Smooth muscle cell (in vitro differentiated cells): ENCODE results near the gene NR2F2. TPM values are rescaled to one million over a fixed set of nuclear protein-coding genes. Genes with fewer than 3 reads are reported as not detected.
A peak's percentile ranks its signal among the peaks of the same experiment; 100 is the strongest.

Source experiments
- DNase-seq: peaks from one replicate; lab custom pipeline; 2025; ENCODE audit not compliant: unreplicated experiment; lab: John Stamatoyannopoulos, UW
- H2AFZ ChIP-seq: fragments of 200-600 bp; sonication (generic); 2 replicates; pipeline ENCODE4 v1.6.0; 2016; ENCODE audit warnings: antibody characterized with exemption, low read depth, mild to moderate bottlenecking
- H3F3A ChIP-seq: fragments of 200-600 bp; sonication (generic); 2 replicates; pipeline ENCODE4 v1.6.0; 2017; ENCODE audit warnings: antibody characterized with exemption, low read depth
- H3K27ac ChIP-seq: fragments of 200-600 bp; sonication (generic); 2 replicates; pipeline ENCODE4 v1.5.1; 2016; ENCODE audit warnings: low read depth, mild to moderate bottlenecking
- H3K27me3 ChIP-seq: fragments of 200-600 bp; sonication (generic); 2 replicates; pipeline ENCODE4 v1.6.1; 2016; ENCODE audit warnings: low read depth, mild to moderate bottlenecking
- H3K36me3 ChIP-seq: fragments of 200-600 bp; sonication (generic); 2 replicates; pipeline ENCODE4 v1.5.1; 2016; ENCODE audit warnings: low read depth
- H3K4me1 ChIP-seq: fragments of 200-600 bp; sonication (generic); 2 replicates; pipeline ENCODE4 v1.5.1; 2016; ENCODE audit warnings: low read depth
- H3K4me2 ChIP-seq: fragments of 200-600 bp; sonication (generic); 2 replicates; pipeline ENCODE4 v1.6.0; 2016; ENCODE audit warnings: mild to moderate bottlenecking
- H3K4me3 ChIP-seq: fragments of 200-600 bp; sonication (generic); 2 replicates; pipeline ENCODE4 v1.5.1; 2016; ENCODE audit warnings: mild to moderate bottlenecking
- H3K79me2 ChIP-seq: fragments of 200-600 bp; sonication (generic); 2 replicates; pipeline ENCODE4 v1.6.0; 2016; ENCODE audit warnings: low read depth, mild to moderate bottlenecking
- H3K9ac ChIP-seq: fragments of 200-600 bp; sonication (generic); 2 replicates; pipeline ENCODE4 v1.6.0; 2016; ENCODE audit warnings: low read depth
- H3K9me3 ChIP-seq: fragments of 200-600 bp; sonication (generic); replicated peaks from 2 replicates; pipeline ENCODE4 v1.5.1; 2016; ENCODE audit warnings: low read depth
- H4K20me1 ChIP-seq: fragments of 200-600 bp; sonication (generic); 2 replicates; pipeline ENCODE4 v1.6.0; 2016; ENCODE audit warnings: low read depth
- CTCF ChIP-seq: fragments of 200-600 bp; sonication (generic); IDR thresholded peaks from 2 replicates; pipeline ENCODE4 v1.5.1; 2017; ENCODE audit warnings: borderline replicate concordance, mild to moderate bottlenecking, antibody characterized with exemption; ENCODE audit not compliant: insufficient read depth, poor library complexity, severe bottlenecking
- WGBS: methylation state at CpG from one replicate; pipeline ENCODE4 v1.1.7; 2016; ENCODE audit warnings: low lambda C conversion rate; 5-methylcytosine and 5-hydroxymethylcytosine counted together
- polyA plus RNA-seq: library from polyadenylated mRNA; unstranded; fragments of >200 nt; fragmentation: Nextera tagmentation; extraction: Ambion mirVana; gene quantifications from 2 replicates; pipeline ENCODE4 v1.2.1, GENCODE V29; 2016
- total RNA-seq: library from RNA; depleted of rRNA; stranded (reverse); fragments of >200 nt; gene quantifications from 2 replicates; pipeline ENCODE4 v1.2.3, GENCODE V29; 2014

The NR2F2 gene
- total and polyA plus RNA-seq, 2 experiments from 2014 or later = 4.7 to 9.8 TPM

GRCh38 chr15:96359616-96360521 lies 29.4 kb downstream of the NR2F2 start:
- WGBS = 3% methylated on average over 53 of the region's 57 CpGs
- no peak overlapping the region for H3K27ac ChIP-seq
- DNase-seq = no peak
- H3K4me3 ChIP-seq = peak overlapping the region; percentile 46
- peaks cover 96% of the 10 kb centered on the region for H3K27me3 ChIP-seq
- H3K4me1 ChIP-seq = peaks cover 71% of the 10 kb centered on the region
- H3F3A ChIP-seq = no peaks in the 10 kb centered on the region
- no peaks in the 10 kb centered on the region for H3K36me3 ChIP-seq
- no peak overlapping the region for H3K9ac ChIP-seq
- H3K4me2 ChIP-seq = peak overlapping the region; percentile 85
- no peak overlapping the region for H2AFZ ChIP-seq
- H3K79me2 ChIP-seq = no peaks in the 10 kb centered on the region
- no peak for TF ChIP-seq CTCF
- H3K9me3 ChIP-seq = no peaks in the 10 kb centered on the region
- H4K20me1 ChIP-seq = no peaks in the 10 kb centered on the region

GRCh38 chr15:96360581-96361308 lies 30.2 kb downstream of the NR2F2 start:
- H3K4me2 ChIP-seq = peak overlapping the region; percentile 85
- no peak overlapping the region for H3K27ac ChIP-seq
- no peak for TF ChIP-seq CTCF

GRCh38 chr15:96361309-96362010 lies 31.0 kb downstream of the NR2F2 start:
- Histone ChIP-seq H3K4me3 (no peak overlapping the region), H3F3A (no peaks in the 10 kb centered on the region), H3K27me3 (peaks cover 96% of the 10 kb centered on the region), H3K4me2 (peak overlapping the region; percentile 85), H3K79me2 (no peaks in the 10 kb centered on the region), H3K36me3 (no peaks in the 10 kb centered on the region), H3K27ac (no peak overlapping the region), H3K4me1 (peaks cover 66% of the 10 kb centered on the region), H4K20me1 (no peaks in the 10 kb centered on the region), H3K9ac (no peak overlapping the region), H3K9me3 (no peaks in the 10 kb centered on the region), H2AFZ (no peak overlapping the region)
- WGBS = 5% methylated on average over 31 of the region's 34 CpGs
- no peak for TF ChIP-seq CTCF
- no peak for DNase-seq

More at GRCh38 chr15:96360581-96361308, 30.2 kb downstream of the NR2F2 start:
- peaks cover 68% of the 10 kb centered on the region for H3K4me1 ChIP-seq
- H3K9ac ChIP-seq = no peak overlapping the region
- no peaks in the 10 kb centered on the region for H3K36me3 ChIP-seq
- 2% methylated on average over 33 of the region's 37 CpGs for WGBS
- H4K20me1 ChIP-seq = no peaks in the 10 kb centered on the region
- H3K79me2 ChIP-seq = no peaks in the 10 kb centered on the region
- no peaks in the 10 kb centered on the region for H3K9me3 ChIP-seq
- H3F3A ChIP-seq = no peaks in the 10 kb centered on the region
- peaks cover 96% of the 10 kb centered on the region for H3K27me3 ChIP-seq
- peak overlapping the region; percentile 46 for H3K4me3 ChIP-seq
- no peak overlapping the region for H2AFZ ChIP-seq
- DNase-seq = no peak
